Measurements from ENCODE around the gene CDKAL1. TPM values are rescaled to one million over a fixed set of nuclear protein-coding genes. Genes with fewer than 3 reads are reported as not detected.

Gene CDKAL1
- total and polyA plus RNA-seq, 11 donors = 3.2 to 14.3 (median 9.3) TPM

- ATAC-seq = no peak
- Histone ChIP-seq H3K27ac (no peak overlapping the region), H3K9me3 (no peaks in the 10 kb centered on the region), H3K27me3 (no peaks in the 10 kb centered on the region), H3K36me3 (no peaks in the 10 kb centered on the region), H3K4me1 (peaks cover 0 to 8% (median 0%) of the 10 kb centered on the region in 12 donors), H3K4me3 (no peak overlapping the region)
- no peak for TF ChIP-seq CTCF (IDR thresholded peaks at IDR 0.05)
- TF ChIP-seq POLR2A (IDR thresholded peaks at IDR 0.05) = no peak
- DNase-seq = no peak
- 71 to 78% (median 75%) methylated on average over 6 of the region's 6 CpGs for WGBS, 4 donors
- intact Hi-C loops (cut with DNase I) = no loop called here
Observed at GRCh38 chr6:20771409-20771808, 237.2 kb downstream of the CDKAL1 start.

GRCh38 chr6:20773822-20774221 is 239.6 kb downstream of the CDKAL1 start:
- 89 to 97% (median 92%) methylated on average over 1 of the region's 1 CpG for WGBS, 4 donors
- Histone ChIP-seq H3K9me3 (no peaks in the 10 kb centered on the region), H3K36me3 (no peaks in the 10 kb centered on the region), H3K4me1 (peaks cover 0 to 8% (median 0%) of the 10 kb centered on the region in 12 donors), H3K27ac (no peak overlapping the region), H3K27me3 (no peaks in the 10 kb centered on the region), H3K4me3 (no peak overlapping the region)
- ATAC-seq (no peak), DNase-seq (no peak)
- intact Hi-C loops (cut with DNase I) = no loop called here
- TF ChIP-seq CTCF (IDR thresholded peaks at IDR 0.05) (no peak), POLR2A (IDR thresholded peaks at IDR 0.05) (no peak)

GRCh38 chr6:20775981-20776380 is 241.7 kb downstream of the CDKAL1 start:
- TF ChIP-seq CTCF (IDR thresholded peaks at IDR 0.05) = no peak
- TF ChIP-seq POLR2A (IDR thresholded peaks at IDR 0.05) = no peak
- H3K36me3 ChIP-seq = no peaks in the 10 kb centered on the region
- no peaks in the 10 kb centered on the region for H3K9me3 ChIP-seq
- no peak overlapping the region for H3K27ac ChIP-seq
- DNase-seq (no peak), ATAC-seq (no peak)
- WGBS, 4 donors = 94 to 100% (median 97%) methylated on average over 1 of the region's 1 CpG
- peaks cover 0 to 5% (median 0%) of the 10 kb centered on the region in 12 donors for H3K4me1 ChIP-seq
- H3K27me3 ChIP-seq = no peaks in the 10 kb centered on the region
- intact Hi-C loops (cut with DNase I) = no loop called here
- H3K4me3 ChIP-seq = no peak overlapping the region

- no peak overlapping the region for H3K4me3 ChIP-seq
- no peak for TF ChIP-seq CTCF (IDR thresholded peaks at IDR 0.05)
- no peak for TF ChIP-seq POLR2A (IDR thresholded peaks at IDR 0.05)
- no peak for DNase-seq
- ATAC-seq = no peak
- H3K36me3 ChIP-seq = peaks cover 0 to 15% (median 4%) of the 10 kb centered on the region in 9 donors
- H3K27me3 ChIP-seq = no peaks in the 10 kb centered on the region
- intact Hi-C loops (cut with DNase I) = no loop called here
- no peaks in the 10 kb centered on the region for H3K4me1 ChIP-seq
- H3K27ac ChIP-seq = no peak overlapping the region
- no peaks in the 10 kb centered on the region for H3K9me3 ChIP-seq
Observed at GRCh38 chr6:20777801-20778200, 243.5 kb downstream of the CDKAL1 start.
